ENCODE data around the gene SLC9C1.

SLC9C1 gene

GRCh38 chr3:112095731-112096130 lies 198.3 kb downstream of the SLC9C1 start:
- no peak for TF ChIP-seq CTCF (IDR thresholded peaks at IDR 0.05; ENCODE audit: extremely low read depth, insufficient read depth, missing control alignments)
- no peak for DNase-seq (ENCODE audit: low spot score)
- in situ Hi-C loops (cut with MboI; ENCODE audit: low pct_unique_long_range_greater_than_20kb, low sequenced_read_pairs, unreplicated experiment), result no loop called here

GRCh38 chr3:112093180-112093522 lies 200.9 kb downstream of the SLC9C1 start:
- DNase-seq (ENCODE audit: low spot score), result no peak
- no peak for TF ChIP-seq CTCF (IDR thresholded peaks at IDR 0.05; ENCODE audit: extremely low read depth, insufficient read depth, missing control alignments)
- in situ Hi-C loops (cut with MboI; ENCODE audit: low pct_unique_long_range_greater_than_20kb, low sequenced_read_pairs, unreplicated experiment), result no loop called here

DNA sequence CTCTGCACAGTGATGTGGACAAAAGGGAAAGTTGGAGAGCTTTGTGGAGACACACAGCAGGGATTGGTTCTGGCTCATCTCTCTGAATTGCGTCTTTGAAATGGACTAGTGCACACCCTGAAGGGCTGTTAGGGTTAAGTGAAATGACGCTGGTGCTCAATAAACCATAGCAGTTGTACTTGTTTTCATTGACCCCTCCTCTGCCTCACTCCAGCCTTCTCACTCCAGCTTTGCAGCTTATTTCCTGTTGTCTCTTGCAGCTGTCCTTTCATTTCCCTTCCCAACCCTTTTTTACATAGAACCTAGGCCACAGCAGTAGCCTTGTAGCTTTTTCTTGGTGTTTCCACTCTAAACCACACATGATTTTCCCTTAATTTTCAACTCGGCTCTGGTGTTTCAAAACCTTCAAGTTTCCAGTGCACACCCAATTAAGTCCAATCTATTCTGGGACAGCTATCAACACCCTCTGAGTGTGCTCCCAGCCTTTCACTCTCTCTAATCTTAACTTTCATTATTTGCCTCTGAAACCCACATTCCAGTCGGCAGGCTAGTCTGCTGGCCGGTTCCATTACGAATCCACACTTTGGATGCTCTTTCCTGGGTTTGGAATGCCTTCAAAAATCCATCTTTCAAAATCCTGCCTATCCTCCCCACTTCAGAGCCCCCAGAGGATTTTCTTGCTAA lies 201.4 kb downstream of the SLC9C1 start:
- no peak for TF ChIP-seq CTCF (IDR thresholded peaks at IDR 0.05; ENCODE audit: extremely low read depth, insufficient read depth, missing control alignments)
- in situ Hi-C loops (cut with MboI; ENCODE audit: low pct_unique_long_range_greater_than_20kb, low sequenced_read_pairs, unreplicated experiment), result no loop called here
- no peak for DNase-seq (ENCODE audit: low spot score)

DNA sequence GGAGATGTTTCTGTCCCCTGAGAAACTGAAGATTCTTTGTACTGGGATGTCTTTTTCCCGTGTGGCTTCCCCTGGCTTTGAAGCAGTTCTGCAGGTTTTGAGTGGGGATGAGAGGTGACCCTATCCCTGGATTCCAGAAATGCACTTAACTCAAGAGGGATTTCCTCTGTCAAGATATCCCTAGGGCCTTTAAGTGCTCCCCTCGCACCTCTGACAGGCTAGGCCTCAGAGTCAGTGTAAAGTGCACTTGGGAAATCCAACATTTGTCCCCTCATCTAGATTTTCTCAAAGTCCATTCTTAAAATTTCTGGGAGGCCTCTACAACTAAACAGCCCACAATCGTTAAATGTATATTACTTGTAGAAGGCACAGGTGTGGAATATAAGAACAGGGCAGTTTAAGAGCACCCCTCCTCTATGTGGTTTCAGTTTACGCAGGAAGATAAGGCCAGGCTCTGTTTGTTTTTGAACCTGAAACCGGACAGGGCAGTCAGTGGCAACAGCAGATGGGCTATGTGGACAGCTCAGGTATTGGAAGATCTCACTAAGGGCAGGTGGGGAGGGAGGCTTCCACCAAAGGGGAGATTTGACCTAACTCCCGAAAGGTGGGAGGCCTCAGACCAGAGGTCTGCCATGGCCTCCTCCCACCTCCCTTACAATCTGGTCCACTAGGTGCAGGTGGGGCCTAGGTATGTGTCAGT lies 203.0 kb downstream of the SLC9C1 start:
- DNase-seq (ENCODE audit: low spot score), result no peak
- in situ Hi-C loops (cut with MboI; ENCODE audit: low pct_unique_long_range_greater_than_20kb, low sequenced_read_pairs, unreplicated experiment), result no loop called here
- TF ChIP-seq CTCF (IDR thresholded peaks at IDR 0.05; ENCODE audit: extremely low read depth, insufficient read depth, missing control alignments), result no peak

Data from GM13977 (cell line).